SH-SY5Y (cell line): ENCODE measurements around the gene ARVCF.

Source experiments
- GATA2 ChIP-seq: IDR thresholded peaks from 2 replicates; pipeline ENCODE4 v1.6.1; 2011; ENCODE audit warnings: mild to moderate bottlenecking, low read depth, low read length
- GATA3 ChIP-seq: IDR thresholded peaks from 2 replicates; pipeline ENCODE4 v1.6.1; 2011; ENCODE audit warnings: low read depth, mild to moderate bottlenecking, low read length, moderate library complexity

- TF ChIP-seq GATA3 (no peak), GATA2 (no peak)
These were observed 55.4 kb downstream of the ARVCF start for GRCh38 chr22:19961201-19961580.
